GM18909 (cell line): ENCODE results near the gene CACNB2.

ENCODE experiments used
- ATAC-seq: cut with Tn5 transposase; IDR thresholded peaks from one replicate; pipeline ENCODE4 v1.9.1; 2021; ENCODE audit warnings: mild to moderate bottlenecking; ENCODE audit not compliant: unreplicated experiment, poor library complexity

CACNB2 gene

DNA sequence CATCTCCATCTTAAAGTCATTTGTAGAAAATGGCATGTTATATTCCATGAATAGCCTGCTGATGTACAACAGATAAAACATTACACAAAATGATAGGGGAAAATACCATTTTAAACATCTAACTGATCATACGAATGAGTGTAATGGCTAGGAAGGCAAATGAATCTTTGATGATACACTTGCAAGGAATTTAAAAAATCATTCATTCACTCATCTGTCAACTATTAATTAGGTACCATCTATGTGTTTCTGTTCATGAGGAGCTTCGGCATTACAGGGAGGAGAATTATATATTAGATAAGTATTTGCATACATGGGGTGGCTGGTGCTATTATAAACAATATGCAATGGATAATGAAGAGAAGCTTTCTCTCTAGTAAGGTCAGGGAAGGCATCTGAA, 183.7 kb downstream of the CACNB2 start:
- ATAC-seq, result no peak

DNA sequence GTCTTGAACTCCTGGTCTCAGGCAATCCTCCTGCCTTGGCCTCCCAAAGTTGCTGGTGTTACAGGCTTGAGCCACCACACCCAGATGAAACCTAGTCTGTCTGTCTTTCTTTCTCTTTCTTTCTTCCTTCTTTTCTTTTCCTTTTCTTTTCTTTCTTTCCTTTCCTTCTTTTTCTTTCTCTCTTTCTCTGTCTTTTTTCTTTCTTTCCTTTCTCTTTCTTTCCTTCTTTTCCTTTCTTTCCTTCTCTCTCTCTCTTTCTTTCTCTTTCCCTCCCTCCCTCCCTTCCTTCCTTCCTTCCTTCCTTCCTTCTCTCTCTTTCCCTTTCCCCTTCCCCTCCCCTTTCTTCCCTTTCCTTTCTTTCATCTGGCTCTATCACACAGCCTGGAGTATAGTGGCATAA, 185.2 kb downstream of the CACNB2 start:
- ATAC-seq, result no peak

DNA sequence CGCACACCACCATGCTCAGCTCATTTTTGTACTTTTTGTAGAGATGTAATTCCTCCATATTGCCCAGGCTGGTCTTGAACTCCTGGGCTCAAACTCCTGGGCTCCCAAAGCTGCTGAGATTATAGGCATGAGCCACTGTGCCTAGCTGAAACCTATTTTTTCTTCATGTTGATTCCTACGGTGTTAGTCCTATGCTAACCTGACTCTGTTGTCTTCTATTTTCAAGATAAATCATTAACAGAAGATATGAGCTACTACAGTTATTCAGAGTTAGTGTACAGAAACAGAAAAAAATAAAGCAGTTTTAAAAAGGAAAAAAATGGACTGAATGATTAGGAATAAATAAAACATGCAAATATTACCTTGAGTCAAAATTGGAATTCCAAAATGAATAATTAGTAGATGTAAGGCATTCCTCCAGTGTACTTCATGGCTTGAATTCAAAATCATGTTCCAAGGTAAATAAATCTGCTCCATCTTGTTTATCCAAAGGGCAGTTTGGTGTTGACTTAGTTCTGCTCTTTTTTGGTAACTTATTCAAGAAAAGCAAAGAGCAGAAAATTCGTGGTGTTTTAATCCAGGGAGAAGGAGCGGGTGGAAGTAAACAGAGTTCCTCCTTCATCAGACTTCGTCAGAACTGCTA, 185.8 kb downstream of the CACNB2 start:
- no peak for ATAC-seq

DNA sequence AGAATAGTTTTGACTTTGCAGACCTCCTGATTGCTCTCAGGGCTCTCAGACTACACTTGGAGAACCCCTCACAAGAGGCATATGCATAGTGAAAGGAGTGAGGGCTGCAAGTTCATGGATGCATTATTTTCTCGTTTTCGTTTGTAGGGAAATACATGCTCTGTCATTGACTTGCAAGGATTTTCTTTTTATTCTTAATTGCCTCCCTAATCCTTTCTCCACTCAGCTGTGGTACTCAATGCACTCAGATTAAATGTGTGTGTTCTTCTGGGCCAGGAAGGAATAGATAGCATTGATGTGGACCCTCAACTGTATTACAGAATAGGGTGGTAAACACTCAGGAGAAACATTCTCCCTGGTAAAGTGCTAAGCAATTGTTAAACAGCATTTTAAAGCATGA, 188.7 kb downstream of the CACNB2 start:
- ATAC-seq, result no peak

DNA sequence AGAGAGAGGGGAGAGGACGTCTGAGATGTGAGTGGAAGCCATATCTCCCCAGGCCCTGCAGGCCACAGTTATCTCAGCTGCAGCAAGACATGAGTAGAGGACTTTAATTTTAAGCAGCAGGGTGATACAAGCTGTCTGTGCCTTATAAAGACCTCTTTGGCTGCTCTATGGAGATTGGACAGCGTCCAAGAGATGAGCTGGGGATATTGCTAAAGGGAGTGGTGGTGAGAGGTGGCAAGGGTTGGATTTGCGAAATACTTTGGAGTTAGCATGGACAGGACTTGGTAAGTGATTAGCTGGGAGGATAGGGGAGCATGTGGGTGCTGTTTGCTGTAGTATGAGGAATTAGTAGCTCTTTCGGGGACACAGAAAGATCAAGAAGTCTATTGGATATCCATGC, 191.8 kb downstream of the CACNB2 start:
- ATAC-seq, result no peak

DNA sequence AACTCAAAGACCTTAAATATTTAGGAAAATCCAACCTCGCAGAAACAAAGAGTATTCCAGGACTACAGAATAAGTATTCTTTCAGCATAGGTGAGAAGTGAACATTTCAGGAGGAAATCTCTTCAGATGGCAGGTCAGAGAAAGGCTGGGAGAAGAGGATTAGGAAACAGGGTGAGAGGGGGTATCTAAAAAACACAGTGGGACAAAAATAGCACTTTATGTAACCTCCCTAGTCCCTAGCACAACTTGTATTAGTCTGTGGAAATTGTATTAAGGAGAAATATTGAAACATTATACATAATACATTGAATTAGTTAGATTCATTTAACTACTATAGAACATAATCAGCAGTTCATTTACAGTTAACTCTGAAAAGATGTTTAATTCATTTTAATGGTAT, 192.3 kb downstream of the CACNB2 start:
- no peak for ATAC-seq

DNA sequence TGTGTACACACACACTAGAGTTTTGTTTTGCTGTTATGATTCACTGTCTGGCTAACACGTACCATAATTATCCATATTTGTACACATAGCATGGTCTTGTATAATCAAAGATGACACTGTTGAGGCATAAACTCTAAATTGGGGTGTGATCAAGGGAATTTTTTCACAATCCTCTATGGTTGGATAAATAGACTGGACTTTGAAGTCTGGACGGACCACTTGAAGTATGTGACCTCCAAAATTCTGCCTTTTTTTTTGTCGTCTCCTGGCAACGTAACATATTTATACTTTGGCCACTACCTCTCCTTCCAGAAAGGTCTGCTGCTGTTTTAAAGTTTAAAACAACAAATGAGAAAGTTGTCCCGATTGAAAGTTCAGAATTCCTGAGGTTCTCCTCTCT, 193.4 kb downstream of the CACNB2 start:
- ATAC-seq, result no peak

DNA sequence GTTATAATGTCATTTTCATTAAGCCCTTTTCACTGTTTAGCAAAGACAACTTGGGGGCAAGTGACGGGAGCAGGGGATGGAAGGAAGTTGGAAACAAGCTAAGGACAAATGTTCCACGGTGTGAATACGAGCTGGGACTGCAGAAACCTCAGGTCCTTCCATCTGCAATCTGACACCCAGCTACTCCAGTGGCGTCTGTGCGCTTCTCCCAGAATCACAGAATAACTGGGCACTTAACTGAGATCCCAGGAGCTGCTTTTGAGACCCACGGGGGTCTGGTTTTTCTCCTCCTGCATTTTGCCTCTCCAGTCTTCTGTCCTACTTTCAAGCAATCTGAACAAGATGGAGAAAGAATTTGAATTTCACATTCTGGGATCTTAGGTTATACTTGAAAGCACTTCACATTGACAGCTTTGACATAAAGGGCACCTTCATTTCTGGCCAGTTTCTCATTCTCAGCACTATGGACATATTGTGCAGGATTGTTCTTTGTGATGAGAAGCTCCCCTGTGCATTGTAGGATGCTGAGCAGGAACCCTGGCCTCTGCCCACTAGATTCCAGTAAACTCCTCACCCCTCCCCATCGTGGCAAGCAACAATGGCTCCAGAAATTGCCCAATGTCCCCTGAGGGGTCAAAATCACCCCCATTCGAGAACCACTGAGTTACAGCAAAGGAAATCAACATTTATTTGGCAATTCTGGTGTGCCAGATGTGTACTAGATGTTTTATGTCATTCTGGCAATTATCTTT, 194.1 kb downstream of the CACNB2 start:
- ATAC-seq, result no peak

DNA sequence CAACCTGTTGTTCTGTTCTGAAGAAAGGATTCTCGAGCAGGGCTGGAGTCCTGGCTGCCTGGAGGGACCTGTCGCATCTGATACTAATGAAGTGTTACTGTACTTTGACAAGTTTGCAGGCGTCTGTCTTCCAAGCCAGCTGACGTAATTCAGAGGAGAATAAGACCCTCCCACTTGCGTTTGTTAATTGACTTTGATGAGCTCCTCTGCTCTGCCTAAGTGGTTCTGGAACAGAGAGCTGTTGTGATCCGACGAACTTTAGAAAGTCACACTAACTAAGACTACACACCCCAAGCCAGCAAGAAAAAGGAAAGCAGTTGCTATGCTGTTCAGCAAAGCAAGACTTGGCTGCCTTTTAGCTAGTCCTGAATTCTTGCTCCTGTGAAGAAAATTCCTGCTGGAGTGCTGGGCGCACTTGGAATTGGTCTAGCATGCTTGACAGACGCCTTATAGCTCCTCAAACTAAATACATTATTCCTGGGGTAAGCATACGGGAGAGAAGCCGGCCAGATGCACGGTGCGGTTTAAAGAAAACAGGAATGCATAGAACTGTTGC, 200.3 kb downstream of the CACNB2 start:
- no peak for ATAC-seq

DNA sequence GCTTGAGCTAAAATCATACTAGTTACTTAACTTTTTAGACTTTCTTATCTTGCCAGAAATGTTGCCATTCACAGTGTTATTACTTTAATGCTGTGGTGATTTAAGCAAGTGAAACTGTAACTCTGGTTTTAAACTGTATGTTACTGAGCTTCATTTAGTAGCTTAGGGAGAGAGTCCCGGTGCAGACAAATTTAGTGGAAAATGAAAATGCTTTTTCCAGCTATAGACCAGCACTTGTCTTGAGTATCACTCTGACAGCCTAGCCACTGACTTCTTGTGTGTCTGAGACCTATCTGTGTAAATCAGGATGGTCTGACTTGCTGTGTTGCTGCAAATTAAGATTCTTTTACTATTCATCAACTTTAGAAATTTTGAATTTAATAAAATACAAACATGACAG, 200.8 kb downstream of the CACNB2 start:
- ATAC-seq, result no peak

DNA sequence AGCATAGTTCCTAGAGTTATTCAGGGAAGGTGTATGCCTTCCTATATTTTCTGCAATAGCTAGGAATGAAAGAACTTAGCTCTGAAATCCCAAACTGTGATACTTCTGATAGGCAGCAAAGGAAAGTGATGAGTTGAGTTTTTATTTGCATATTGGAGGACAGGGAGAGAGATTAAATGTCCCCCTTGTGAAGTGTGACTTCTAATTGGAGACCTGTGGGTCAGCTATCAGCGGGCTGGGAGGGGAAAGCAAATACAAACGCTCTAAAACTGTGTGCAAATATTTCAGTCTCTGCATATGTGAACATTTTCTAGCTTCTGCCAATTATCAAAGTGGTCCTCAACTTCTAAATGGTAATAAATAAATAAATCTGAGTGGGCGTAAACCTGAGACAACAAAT, 203.3 kb downstream of the CACNB2 start:
- no peak for ATAC-seq

DNA sequence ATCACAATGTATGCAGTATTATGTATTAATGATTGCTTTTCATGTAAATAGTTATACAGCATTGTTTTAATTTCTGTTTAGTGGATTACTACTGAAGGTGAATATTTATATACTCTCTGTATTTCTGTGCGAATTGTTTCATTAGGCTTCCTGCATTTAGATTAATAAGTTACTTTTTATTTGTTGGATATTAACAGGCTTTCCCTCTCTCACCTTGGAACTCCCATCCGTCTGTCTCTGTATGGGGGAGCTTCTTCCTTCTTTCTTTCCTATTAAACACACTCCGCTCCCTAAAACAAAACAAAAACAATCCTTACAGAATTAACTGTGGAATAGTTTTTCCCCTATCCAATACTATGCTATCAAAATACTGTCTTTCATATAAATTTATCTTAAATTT, 205.1 kb downstream of the CACNB2 start:
- ATAC-seq, result no peak

DNA sequence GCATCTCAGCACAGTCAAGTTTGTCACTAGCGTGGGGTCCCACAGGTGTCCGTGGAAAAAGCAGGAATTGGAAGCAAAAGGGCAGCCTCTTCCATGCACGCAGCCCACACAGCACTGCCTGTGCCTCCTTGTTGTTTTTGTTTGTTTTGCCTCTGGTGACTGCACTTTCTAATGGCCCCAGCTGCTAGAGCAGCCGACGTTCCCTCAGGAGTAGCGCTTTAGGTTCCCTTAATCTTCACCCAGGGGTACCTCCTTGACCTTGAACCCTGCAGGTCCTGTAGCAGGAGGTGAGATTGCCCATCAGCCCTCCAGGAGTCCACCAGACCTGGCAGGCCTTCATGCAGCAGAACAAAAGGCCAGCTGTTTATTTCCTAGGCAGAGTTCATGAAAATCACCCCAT, 210.1 kb downstream of the CACNB2 start:
- ATAC-seq, result no peak

DNA sequence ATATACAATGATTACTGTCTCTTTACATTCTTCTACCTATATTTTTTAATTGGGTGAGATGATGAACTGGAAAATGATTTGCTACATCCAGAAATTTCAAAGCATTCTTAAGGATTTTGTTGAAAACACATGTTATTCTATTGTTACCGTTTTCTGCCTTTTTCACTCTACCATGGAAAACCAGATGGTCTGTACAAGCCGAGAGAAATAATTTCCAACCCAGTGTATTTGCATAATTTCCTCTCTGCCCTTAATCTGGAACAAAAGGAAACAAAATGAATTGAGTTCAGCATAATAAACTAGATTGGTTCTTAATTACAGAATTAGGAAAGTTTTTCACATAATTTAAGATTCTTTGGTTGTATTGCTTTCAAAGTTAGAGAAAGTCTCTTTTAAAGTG, 211.2 kb downstream of the CACNB2 start:
- ATAC-seq, result peak; percentile 59

DNA sequence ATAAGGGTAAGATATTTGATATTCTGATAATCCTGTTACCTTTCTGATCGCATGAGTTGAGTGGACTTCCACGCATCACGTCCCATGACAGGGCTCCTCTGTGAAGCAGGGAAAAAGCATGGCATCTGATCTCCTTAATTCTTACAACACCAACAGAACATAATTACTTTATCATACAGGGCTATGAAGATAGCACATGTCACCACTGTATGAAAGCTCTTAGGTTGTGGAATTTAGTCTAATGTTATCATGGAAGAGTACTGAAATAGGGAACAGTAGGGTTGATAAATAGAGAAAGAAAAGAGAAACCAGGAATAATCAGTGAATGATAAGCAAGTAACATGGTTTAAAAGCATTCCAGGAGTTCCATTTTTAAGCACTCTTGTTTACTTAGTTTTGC, 212.0 kb downstream of the CACNB2 start:
- ATAC-seq, result no peak

DNA sequence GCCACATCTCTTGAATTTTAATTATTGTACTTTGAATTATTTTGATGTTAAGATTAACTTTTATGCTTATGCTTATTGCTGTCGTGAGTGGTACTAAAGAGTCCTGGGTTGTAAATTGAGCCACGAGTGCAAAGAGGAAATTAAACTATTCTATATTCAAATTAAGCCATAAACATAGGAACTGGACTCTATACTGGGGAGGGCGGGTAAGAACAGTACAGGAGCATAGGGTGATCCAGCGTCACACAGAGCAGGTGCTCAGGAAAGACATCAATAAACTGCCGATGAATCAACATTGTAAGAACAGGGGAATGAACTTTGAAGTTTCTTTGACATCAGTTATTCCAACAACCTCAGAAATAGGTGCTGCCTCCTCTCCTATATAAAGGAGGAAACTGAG, 219.6 kb downstream of the CACNB2 start:
- no peak for ATAC-seq

DNA sequence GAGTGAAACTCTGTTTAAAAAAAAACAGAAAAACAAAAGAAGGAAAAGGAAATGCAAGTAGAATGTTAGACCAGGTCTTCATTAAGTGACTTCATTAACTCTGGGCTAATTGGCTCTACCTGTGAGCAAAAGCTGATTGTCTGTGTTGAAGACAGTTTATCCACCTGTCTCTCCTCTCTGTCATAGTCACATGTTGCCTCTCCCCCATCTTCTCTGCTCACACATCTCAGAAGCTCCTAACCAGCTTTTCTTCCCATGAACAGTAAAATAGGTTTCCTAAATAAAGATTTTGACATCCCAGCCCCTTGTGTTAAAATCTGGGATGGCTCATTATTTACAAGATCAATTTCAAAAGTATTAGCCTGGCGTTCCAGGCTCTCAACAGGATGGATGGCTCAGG, 222.7 kb downstream of the CACNB2 start:
- no peak for ATAC-seq

DNA sequence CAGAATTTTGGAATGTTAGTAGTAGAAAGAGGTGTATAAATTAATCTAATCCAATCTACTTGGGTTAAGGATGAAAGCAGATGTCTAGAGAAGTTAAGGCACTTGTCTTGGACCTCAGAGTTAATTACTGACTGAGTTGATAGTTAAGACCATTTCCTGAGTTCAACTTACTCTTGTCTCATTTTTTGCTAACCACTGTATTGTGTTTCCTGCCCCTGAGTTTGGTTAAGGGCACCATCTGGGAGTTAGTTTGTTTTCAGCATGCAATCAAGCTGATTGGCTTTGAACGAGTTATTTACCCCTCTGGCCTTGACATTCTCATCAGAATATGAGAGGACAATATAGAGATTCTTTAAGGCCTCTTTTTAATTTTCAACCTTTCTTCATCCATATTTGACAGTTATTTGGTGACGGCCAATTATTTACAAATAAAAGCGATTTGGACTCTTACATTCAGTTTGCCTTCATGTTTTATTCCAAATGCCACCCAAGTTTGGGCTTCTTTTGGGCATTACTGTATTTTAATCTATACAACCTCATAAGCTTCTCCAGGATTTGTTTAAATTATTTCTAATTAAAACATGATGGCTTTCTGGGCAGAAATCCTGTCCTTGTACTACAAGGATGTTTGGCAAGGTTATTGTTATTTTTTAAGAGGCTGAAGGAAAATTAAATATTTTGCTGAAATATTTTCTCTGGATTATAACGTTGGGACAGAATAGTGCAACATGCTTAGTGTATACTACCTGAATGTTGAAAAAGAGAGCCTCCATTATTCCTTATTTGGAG, 225.0 kb downstream of the CACNB2 start:
- ATAC-seq, result peak; percentile 93

DNA sequence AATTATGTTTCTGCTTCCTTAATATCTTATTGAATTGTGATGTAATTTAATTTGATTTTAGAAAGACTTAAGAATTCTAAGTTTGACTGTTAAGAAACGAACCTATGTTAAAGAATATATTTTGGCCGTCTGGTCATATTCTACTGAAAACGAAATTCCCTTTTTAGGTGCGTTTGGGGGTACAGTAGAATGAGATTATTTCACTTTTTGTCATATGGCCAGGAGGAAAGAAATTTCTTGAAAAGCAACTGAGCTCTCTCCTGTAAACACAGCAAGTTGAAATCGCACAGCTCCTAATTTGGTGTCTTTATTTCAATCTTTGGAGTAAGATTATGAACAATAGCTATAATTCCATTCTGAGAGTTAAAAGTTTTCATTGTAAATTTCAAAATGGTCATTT, 227.6 kb downstream of the CACNB2 start:
- no peak for ATAC-seq

DNA sequence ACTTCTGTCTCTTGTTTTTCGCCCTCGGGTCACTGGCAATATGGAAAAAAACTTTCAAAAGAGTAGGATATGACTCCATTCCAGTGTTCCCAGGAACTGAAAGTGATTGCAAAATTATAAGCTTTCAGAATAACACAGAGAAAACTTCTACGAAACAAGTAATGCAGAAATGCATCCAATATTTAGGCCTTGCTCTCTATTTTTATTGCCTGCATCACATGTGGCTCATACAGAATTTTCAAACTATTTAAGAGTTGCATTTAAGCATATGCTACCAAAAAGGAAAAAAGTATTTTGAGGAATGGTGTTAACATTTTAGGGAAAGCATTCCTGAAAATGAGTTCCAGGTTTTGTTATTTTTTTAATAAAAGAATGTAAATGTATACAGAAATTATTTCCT, 228.0 kb downstream of the CACNB2 start:
- ATAC-seq, result no peak

DNA sequence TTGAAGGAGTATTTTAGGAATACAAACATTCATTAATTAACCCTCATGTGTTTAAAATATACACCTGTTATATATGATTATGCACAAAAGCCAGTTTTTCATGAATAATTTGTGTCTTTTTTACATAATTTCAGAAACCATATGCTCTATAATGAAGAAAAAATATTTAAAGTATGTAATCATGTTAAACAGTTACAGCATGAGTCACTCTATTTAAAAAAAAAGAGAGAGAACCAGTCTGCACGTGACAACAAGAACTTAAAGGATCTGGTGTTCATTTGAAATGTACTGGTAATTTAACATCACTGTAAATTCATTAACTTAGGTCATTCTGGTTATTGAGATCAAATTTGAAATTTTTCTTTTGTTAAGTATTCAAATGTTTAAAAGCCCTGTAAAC, 228.5 kb downstream of the CACNB2 start:
- ATAC-seq, result no peak
